Measurements from ENCODE around the gene ST8SIA3.

ST8SIA3 gene

DNA sequence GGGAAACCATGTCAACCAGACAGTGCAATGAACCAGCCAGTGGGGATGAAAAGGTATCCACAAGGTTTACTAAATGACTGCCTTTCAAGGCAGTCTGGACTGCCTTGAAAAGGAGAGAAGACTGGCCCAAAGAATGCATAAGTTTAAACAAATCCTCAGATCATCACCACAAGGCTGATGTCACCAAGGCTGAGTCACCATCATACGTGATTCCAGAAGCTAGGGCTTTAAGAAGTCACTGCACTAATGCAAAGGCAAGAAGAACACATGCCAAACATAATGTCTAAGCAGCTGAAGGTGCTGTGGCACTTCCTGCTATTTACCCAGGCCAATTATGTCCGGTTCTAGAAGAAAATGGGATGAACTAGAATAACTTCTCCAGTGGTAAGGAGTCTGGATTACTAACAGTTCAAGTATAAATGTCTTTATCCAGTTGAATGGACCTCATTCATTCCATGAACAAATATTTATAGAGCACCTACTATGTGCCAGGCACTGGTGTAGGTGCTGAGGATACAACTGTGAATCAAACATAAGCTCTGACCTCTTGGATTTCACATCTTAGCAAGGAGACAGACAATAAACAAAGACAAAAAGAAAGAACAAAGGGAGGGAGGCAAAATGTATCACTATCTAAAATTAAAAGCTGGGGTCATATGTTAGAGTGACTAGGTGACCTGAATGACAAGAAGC, 45.2 kb downstream of the ST8SIA3 start:
- Histone ChIP-seq H3K27ac (ENCODE audit: insufficient read depth, low read depth, low read length, poor library complexity, severe bottlenecking) (no peak overlapping the region), H3K27me3 (ENCODE audit: control insufficient read depth, insufficient read depth, low read length, poor library complexity, severe bottlenecking) (no peaks in the 10 kb centered on the region), H3K4me3 (ENCODE audit: insufficient read depth, low read depth, low read length) (no peak overlapping the region), H3K9me3 (ENCODE audit: control insufficient read depth, low read length) (no peaks in the 10 kb centered on the region), H3K36me3 (ENCODE audit: control insufficient read depth, insufficient read depth, low read length) (no peaks in the 10 kb centered on the region), H3K4me1 (ENCODE audit: control insufficient read depth, insufficient read depth, low read length) (no peaks in the 10 kb centered on the region)
- 87 to 91% methylated on average over 2 of the region's 2 CpGs for WGBS, 2 experiments

DNA sequence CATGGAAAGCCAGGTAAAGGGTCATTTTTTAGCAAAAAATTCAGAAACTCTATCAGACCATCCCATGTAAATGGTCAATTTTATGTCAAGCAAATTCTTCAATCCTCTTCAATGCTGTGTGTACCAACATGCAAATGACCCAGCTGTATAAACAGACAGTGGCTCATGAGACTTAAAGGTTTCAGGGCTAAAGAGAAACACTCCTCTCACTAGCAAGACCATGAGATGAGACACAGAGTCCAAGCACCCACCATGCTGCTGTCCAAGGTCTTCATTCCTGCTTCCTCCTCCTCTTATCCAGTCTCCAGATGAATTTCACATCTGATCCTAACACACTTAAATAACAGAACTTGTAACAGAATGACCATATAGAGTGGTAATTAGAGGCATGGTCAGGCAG, 52.0 kb downstream of the ST8SIA3 start:
- no peaks in the 10 kb centered on the region for H3K27me3 ChIP-seq (ENCODE audit: control insufficient read depth, insufficient read depth, low read length, poor library complexity, severe bottlenecking)
- no peaks in the 10 kb centered on the region for H3K36me3 ChIP-seq (ENCODE audit: control insufficient read depth, insufficient read depth, low read length)
- H3K4me3 ChIP-seq (ENCODE audit: insufficient read depth, low read depth, low read length) = no peak overlapping the region
- no peak overlapping the region for H3K27ac ChIP-seq (ENCODE audit: insufficient read depth, low read depth, low read length, poor library complexity, severe bottlenecking)
- H3K9me3 ChIP-seq (ENCODE audit: control insufficient read depth, low read length) = no peaks in the 10 kb centered on the region
- H3K4me1 ChIP-seq (ENCODE audit: control insufficient read depth, insufficient read depth, low read length) = no peaks in the 10 kb centered on the region

DNA sequence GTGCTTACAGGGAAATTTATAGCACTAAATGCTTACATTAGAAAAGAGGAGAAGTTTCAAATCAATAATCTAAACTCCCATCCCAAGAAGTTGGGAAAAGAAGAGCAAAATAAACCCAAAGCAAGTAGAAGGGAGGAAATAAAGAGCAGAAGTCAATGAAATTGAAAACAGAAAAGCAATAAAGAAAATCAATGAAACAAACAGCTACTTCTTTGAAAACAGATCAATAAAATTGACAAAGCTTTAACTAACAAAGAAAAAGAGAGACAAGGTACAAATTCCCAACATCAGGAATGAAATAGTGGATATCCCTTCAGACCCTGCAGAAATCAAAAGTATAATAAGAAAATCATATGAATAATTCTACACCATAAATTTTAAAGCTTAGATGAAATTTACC, 57.3 kb downstream of the ST8SIA3 start:
- Histone ChIP-seq H3K4me1 (ENCODE audit: control insufficient read depth, insufficient read depth, low read length) (no peaks in the 10 kb centered on the region), H3K4me3 (ENCODE audit: insufficient read depth, low read depth, low read length) (no peak overlapping the region), H3K27ac (ENCODE audit: insufficient read depth, low read depth, low read length, poor library complexity, severe bottlenecking) (no peak overlapping the region)

DNA sequence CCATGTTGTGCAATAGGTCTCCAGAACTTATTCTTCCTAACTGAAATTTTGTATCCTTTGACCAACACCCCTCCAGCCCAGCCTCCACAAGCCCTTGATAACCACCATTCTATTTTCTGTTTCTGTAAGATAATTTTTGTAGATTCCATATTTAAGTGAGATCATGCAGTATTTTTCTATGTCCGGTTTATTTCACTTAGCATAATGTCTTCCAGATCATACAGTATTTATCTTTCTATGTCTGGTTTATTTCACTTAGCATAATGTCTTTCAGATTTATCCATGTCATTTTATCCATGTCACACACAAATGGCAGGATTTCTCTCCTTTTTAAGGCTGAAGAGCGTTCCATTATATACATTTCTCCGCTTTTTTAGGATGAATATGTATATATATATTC, 58.4 kb downstream of the ST8SIA3 start:
- Histone ChIP-seq H3K27me3 (ENCODE audit: control insufficient read depth, insufficient read depth, low read length, poor library complexity, severe bottlenecking) (no peaks in the 10 kb centered on the region), H3K4me3 (ENCODE audit: insufficient read depth, low read depth, low read length) (no peak overlapping the region), H3K36me3 (ENCODE audit: control insufficient read depth, insufficient read depth, low read length) (no peaks in the 10 kb centered on the region), H3K27ac (ENCODE audit: insufficient read depth, low read depth, low read length, poor library complexity, severe bottlenecking) (no peak overlapping the region), H3K4me1 (ENCODE audit: control insufficient read depth, insufficient read depth, low read length) (no peaks in the 10 kb centered on the region), H3K9me3 (ENCODE audit: control insufficient read depth, low read length) (no peaks in the 10 kb centered on the region)
- WGBS, 2 experiments = 0% methylated on average over 1 of the region's 3 CpGs; no CpG with 5 or more reads in 1 of the 2 experiments

More for the DNA sequence above, 57.3 kb downstream of the ST8SIA3 start:
- Histone ChIP-seq H3K36me3 (ENCODE audit: control insufficient read depth, insufficient read depth, low read length) (no peaks in the 10 kb centered on the region), H3K9me3 (ENCODE audit: control insufficient read depth, low read length) (no peaks in the 10 kb centered on the region), H3K27me3 (ENCODE audit: control insufficient read depth, insufficient read depth, low read length, poor library complexity, severe bottlenecking) (no peaks in the 10 kb centered on the region)

DNA sequence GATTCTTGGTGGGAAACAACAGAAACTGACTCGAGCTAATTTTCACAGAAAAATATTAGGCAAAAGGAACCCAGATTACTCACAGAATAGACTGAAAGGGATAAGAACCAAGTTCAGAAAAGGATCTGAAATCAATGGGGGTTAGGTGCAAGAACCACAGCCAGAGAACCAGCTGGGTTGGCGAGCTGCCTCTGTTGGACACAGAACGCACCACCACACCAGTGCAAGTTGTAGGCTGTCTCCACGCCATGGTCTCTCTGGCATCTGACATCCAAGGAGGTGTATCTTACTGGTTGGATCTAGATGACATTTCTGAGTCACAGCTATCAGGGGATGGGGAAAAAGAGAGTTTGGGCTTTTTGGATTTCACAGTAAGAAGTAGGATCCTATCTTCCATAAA, 64.2 kb downstream of the ST8SIA3 start:
- no peak overlapping the region for H3K27ac ChIP-seq (ENCODE audit: insufficient read depth, low read depth, low read length, poor library complexity, severe bottlenecking)
- H3K4me1 ChIP-seq (ENCODE audit: control insufficient read depth, insufficient read depth, low read length) = no peaks in the 10 kb centered on the region
- H3K27me3 ChIP-seq (ENCODE audit: control insufficient read depth, insufficient read depth, low read length, poor library complexity, severe bottlenecking) = no peaks in the 10 kb centered on the region
- H3K36me3 ChIP-seq (ENCODE audit: control insufficient read depth, insufficient read depth, low read length) = no peaks in the 10 kb centered on the region
- 93 to 96% methylated on average over 4 of the region's 4 CpGs for WGBS, 2 experiments
- H3K9me3 ChIP-seq (ENCODE audit: control insufficient read depth, low read length) = no peaks in the 10 kb centered on the region
- no peak overlapping the region for H3K4me3 ChIP-seq (ENCODE audit: insufficient read depth, low read depth, low read length)
